HFF-Myc (cell line): ENCODE results near the gene KIFC3.
"Not testable (repeated sequence)": the region's sequence is repeated elsewhere in the genome, so short reads cannot be mapped to it uniquely, and the experiment has no call there.

Experiments used
- DNase-seq: peaks from one replicate; pipeline ENCODE4 v3.0.0-alpha.2; 2011; ENCODE audit warnings: low read depth; ENCODE audit errors: extremely low read depth
- H3K4me3 ChIP-seq: replicated peaks from 2 replicates; pipeline ENCODE4 v1.5.1; 2011; ENCODE audit warnings: low read depth, mild to moderate bottlenecking, control low read depth, low read length
- TF ChIP-seq, protein P1 (sequence below): IDR thresholded peaks from 2 replicates; pipeline ENCODE4 v1.5.1; 2012; ENCODE audit warnings: mild to moderate bottlenecking, low read depth, low read length, control low read depth; ENCODE audit errors: missing control alignments

Gene KIFC3, protein sequence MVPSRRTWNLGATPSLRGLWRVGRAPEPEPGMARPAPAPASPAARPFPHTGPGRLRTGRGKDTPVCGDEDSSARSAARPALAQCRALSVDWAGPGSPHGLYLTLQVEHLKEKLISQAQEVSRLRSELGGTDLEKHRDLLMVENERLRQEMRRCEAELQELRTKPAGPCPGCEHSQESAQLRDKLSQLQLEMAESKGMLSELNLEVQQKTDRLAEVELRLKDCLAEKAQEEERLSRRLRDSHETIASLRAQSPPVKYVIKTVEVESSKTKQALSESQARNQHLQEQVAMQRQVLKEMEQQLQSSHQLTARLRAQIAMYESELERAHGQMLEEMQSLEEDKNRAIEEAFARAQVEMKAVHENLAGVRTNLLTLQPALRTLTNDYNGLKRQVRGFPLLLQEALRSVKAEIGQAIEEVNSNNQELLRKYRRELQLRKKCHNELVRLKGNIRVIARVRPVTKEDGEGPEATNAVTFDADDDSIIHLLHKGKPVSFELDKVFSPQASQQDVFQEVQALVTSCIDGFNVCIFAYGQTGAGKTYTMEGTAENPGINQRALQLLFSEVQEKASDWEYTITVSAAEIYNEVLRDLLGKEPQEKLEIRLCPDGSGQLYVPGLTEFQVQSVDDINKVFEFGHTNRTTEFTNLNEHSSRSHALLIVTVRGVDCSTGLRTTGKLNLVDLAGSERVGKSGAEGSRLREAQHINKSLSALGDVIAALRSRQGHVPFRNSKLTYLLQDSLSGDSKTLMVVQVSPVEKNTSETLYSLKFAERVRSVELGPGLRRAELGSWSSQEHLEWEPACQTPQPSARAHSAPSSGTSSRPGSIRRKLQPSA

DNA sequence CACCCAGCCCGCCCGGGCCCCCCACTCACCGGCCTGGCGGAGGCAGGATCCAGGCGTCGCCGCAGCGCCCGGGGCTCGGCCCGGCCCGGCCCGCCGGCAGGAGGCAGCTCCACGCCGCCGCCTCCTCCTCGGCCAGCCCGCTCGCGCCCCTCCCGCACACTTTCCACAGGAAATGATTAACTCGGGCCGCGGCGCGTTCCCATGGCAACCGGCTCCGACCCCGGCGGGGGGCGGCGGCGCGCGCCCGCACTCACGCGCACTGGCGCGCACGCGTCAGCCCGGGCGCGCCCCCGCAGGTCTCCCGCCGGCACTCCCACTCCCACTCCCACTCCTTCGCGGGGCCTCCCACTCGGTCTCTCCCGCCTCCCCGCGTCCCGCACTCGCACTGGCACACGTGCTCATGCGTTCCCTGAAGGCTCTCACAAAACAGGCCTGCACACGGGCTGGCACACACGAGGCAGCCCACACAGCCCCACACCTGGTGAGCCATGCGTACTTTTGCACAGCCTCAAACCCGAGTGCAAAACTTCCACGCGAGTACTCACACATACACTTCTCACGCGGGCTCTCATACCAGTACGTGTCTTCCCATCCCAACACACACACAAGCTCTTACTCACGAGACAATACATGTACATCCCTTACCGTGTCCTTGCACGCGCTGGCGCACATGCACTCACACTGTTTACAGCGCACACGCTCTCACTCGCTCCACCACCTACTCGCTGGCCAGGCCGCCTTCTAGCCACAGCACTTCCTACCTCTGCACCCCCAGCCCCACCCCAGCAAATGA lies at the start of gene KIFC3:
KIFC3 (minus strand) TSS at position 151 of the 793 bp plus-strand sequence. CDS start 4,248 bp downstream, outside the sequence.
- DNase-seq: no peak
- TF ChIP-seq, protein P1, sequence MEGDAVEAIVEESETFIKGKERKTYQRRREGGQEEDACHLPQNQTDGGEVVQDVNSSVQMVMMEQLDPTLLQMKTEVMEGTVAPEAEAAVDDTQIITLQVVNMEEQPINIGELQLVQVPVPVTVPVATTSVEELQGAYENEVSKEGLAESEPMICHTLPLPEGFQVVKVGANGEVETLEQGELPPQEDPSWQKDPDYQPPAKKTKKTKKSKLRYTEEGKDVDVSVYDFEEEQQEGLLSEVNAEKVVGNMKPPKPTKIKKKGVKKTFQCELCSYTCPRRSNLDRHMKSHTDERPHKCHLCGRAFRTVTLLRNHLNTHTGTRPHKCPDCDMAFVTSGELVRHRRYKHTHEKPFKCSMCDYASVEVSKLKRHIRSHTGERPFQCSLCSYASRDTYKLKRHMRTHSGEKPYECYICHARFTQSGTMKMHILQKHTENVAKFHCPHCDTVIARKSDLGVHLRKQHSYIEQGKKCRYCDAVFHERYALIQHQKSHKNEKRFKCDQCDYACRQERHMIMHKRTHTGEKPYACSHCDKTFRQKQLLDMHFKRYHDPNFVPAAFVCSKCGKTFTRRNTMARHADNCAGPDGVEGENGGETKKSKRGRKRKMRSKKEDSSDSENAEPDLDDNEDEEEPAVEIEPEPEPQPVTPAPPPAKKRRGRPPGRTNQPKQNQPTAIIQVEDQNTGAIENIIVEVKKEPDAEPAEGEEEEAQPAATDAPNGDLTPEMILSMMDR: no peak
- peak within 1 kb of the TSS; percentile 79 for H3K4me3 ChIP-seq

DNA sequence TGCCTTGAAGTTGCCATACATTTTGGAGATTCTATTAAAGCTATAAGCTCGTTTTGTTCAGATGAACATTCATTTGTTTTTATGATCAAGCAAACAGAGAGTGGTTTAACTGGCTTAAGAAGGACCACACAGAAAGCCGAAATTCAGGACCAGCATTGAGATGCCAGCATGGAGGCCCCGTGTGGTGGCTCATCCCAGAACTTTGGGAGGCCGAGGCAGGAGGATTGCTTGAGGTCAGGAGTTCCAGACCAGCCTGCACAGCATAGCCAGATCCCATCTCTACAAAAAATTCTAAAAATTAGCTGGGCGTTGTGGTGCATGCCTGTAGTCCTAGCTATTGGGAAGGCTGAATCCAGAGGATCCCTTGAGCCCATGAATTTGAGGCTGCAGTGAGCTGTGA lies 45.9 kb upstream of the KIFC3 start:
- no peak overlapping the region for H3K4me3 ChIP-seq
- DNase-seq: no peak
- TF ChIP-seq, protein P1: no peak

DNA sequence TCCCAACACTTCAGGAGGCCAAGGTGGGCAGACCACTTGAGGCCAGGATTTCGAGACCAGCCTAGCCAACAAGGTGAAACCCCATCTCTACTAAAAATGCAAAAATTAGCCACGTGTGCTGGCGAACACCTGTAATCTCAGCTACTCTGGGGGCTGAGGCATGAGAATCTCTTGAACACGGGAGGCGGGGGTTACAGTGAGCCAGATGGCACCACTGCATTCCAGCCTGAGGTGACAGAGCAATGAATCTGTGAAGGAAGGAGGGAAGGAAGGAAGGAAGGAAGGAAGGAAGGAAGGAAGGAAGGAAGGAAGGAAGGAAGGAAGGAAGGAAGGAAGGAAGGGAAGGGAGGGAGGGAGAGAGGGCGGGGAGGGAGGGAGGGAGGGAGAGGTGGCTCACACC lies 44.6 kb upstream of the KIFC3 start:
- not testable (repeated sequence) for DNase-seq, H3K4me3 ChIP-seq

DNA sequence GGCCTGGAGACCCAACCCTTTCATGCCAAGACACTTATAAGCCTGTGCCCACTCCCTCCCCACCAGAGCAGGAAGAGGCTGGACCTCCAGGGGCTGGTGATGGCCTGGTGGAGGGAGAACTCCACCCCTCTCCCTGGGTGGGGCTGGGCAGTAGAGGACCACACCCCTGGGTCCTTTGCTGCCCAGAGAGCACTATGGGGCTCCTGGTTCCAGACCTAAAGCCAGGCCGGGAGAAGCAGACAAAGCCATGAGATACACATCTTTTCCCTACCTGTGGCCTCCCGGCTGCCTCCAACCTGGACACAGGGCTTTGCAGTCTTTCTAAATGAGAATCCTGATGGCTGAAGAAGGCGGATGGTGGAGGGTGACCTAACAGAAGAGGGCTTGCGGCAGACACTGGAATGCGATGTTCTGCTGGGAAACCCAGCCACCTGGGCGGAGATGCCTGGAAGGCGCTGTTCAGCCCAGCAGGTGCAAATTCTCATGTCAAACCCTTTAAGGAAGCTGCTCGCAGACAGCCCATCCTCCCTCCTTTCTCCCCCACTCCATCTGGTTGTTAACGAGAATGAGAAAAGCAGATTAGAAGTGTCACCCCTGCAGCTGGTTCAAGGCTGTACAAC lies 43.9 kb upstream of the KIFC3 start:
- H3K4me3 ChIP-seq: no peak overlapping the region

DNA sequence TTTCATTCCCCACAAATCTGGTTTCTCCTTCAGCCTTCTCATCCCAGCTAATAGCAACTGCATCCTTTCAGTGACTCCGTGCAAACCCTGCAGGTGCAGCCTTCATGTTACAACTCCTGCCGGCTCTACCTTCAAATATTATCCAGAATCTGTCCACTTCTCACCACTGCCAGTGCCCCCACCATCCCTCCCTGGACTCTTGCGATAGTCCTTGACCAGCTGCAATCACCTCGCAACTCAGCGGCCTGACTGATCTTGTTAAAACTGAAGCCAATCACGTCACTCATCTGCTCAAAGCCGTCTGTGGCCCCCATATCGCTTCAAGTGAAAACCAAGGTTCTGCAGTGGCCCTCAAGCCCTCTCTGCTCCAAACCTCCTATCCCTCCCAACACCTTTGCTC lies 42.8 kb upstream of the KIFC3 start:
- no peak for DNase-seq
- TF ChIP-seq, protein P1: no peak
- no peak overlapping the region for H3K4me3 ChIP-seq

More for the DNA sequence above, 43.9 kb upstream of the KIFC3 start:
- no peak for DNase-seq
- TF ChIP-seq, protein P1: no peak

DNA sequence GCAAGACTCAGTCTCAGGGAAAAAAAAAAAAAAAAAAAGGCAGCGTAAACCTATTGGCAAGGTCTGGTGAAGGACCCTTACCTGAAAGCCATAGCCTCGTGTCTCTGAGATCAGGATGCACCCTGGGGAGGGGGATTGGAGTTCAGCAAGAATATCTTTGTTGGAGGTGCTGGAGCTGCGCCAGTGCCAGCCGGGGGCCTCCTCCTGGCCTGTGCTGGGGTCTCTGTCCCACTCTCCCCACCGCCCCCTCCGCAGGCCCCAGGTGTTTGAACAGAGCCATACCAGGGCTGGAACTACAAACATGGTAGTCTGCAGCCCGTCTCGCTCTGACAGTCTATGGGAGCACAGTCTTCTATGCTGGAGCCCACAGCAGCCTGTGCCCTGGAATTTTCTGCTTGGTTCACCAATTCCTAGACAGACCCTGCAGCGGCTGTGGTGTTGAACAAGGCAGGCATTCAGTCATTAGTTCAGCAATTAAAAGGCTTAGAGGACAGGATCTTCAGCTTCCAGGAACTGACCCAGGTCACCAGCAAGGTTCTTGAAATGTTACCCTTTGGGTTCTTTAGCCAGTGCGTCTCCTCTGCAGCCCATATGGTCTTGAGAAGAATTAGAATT lies 42.2 kb upstream of the KIFC3 start:
- no peak for DNase-seq
- TF ChIP-seq, protein P1: no peak
- no peak overlapping the region for H3K4me3 ChIP-seq
